Tibial nerve (tissue), 4 donors: ENCODE results near the gene KCNK4. TPM values are rescaled to one million over a fixed set of nuclear protein-coding genes. Genes with fewer than 3 reads are reported as not detected.
A peak's percentile ranks its signal among the peaks of the same experiment; 100 is the strongest.

Source experiments
- DNase-seq, 2 donors: peaks; one replicate each; pipeline ENCODE4 v3.0.0-alpha.2; 2019; ENCODE audit warnings: low spot score in 2 of 2
- H3K27ac ChIP-seq, 4 donors: fragments of 200-600 bp; sonication (generic) in 3 of 4; one replicate each; pipeline ENCODE4 v1.5.1; 2017 to 2019; ENCODE audit warnings: mild to moderate bottlenecking in 1 of 4
- H3K27me3 ChIP-seq, 2 donors: fragments of 200-600 bp; sonication (generic) in 1 of 2; one replicate each; pipeline versions ENCODE4 v1.5.1 to v1.6.0; 2017 to 2019
- H3K36me3 ChIP-seq, 3 donors: fragments of 200-600 bp; sonication (generic); one replicate each; pipeline ENCODE4 v1.5.1; 2018 to 2019
- H3K4me1 ChIP-seq, 4 donors: fragments of 200-600 bp; sonication (generic) in 3 of 4; one replicate each; pipeline ENCODE4 v1.5.1; 2017 to 2019
- H3K4me3 ChIP-seq, 4 donors: fragments of 200-600 bp; sonication (generic) in 3 of 4; one replicate each; pipeline ENCODE4 v1.5.1; 2017 to 2019; ENCODE audit warnings: mild to moderate bottlenecking in 1 of 4, moderate library complexity in 1 of 4
- H3K9me3 ChIP-seq, 4 donors: fragments of 200-600 bp; sonication (generic) in 3 of 4; one replicate each; pipeline ENCODE4 v1.5.1; 2017 to 2019
- EP300 ChIP-seq, 2 donors: sonication (generic); formaldehyde crosslinking; IDR thresholded peaks; one replicate each; pipeline ENCODE4 v1.6.1; 2017; ENCODE audit warnings: antibody characterized with exemption in 2 of 2, mild to moderate bottlenecking in 1 of 2
- POLR2A ChIP-seq, 2 donors: fragments of 450-650 bp; IDR thresholded peaks; one replicate each; pipeline ENCODE4 v1.6.1; 2017; ENCODE audit warnings: antibody characterized with exemption in 2 of 2, mild to moderate bottlenecking in 2 of 2, moderate library complexity in 2 of 2
- WGBS, 2 donors: methylation state at CpG; one replicate each; pipeline ENCODE4 v1.1.5; 2018; 5-methylcytosine and 5-hydroxymethylcytosine counted together
- total RNA-seq, 4 donors: library from RNA; depleted of rRNA; stranded (reverse); fragments of >200 nt; gene quantifications; one replicate each; pipeline ENCODE4 v1.1.0, GENCODE V29; 2016
- TF ChIP-seq, protein P1 (sequence below), 5 experiments: fragments of 200-600 bp in 3 of 5; fragments of 450-650 bp in 2 of 5; sonication (generic) in 3 of 5; IDR thresholded peaks; one replicate each; pipeline ENCODE4 v1.5.1; 2016 to 2019; ENCODE audit warnings: antibody characterized with exemption in 5 of 5, mild to moderate bottlenecking in 3 of 5, moderate library complexity in 2 of 5

Gene KCNK4
- total RNA-seq, 4 donors from 2014 or later = 1.2 TPM; not detected in 3

DNA sequence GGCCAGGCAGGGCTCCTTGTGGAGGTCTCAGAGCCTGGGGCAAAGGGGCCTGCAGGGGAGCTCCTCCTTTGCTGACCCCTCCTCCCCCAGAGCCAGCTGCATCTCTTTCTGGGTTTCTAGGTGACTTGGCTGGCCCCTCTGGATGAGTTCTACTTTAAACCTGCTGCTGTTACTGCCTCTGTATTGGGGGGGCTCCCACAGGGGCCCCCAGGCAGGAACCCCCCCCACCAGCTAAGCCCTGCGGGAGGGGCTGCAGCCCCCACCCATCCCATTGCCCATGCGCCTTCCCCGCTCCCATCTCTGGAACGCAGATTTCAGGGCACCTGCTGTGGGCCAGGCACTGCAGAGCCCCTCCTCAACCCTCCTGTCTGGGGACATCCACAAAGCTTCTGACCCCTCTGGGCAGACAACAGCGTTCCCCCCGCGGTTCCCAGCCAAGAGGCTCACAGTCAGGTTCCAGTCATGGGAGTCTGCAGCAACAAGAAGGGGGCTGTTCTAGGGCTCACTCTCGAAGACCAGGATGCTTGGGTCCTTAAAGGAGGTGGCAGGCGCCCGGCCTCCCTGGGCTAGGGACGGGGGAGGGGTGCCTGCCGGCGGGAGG is 40.6 kb upstream of the KCNK4 start:
- WGBS, 2 donors = 16 to 33% methylated on average over 9 of the region's 13 CpGs
- DNase-seq = no peak
- TF ChIP-seq EP300 (IDR thresholded peaks at IDR 0.05) (no peak), POLR2A (IDR thresholded peaks at IDR 0.05) (no peak)
- TF ChIP-seq, protein P1, sequence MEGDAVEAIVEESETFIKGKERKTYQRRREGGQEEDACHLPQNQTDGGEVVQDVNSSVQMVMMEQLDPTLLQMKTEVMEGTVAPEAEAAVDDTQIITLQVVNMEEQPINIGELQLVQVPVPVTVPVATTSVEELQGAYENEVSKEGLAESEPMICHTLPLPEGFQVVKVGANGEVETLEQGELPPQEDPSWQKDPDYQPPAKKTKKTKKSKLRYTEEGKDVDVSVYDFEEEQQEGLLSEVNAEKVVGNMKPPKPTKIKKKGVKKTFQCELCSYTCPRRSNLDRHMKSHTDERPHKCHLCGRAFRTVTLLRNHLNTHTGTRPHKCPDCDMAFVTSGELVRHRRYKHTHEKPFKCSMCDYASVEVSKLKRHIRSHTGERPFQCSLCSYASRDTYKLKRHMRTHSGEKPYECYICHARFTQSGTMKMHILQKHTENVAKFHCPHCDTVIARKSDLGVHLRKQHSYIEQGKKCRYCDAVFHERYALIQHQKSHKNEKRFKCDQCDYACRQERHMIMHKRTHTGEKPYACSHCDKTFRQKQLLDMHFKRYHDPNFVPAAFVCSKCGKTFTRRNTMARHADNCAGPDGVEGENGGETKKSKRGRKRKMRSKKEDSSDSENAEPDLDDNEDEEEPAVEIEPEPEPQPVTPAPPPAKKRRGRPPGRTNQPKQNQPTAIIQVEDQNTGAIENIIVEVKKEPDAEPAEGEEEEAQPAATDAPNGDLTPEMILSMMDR (IDR thresholded peaks at IDR 0.05) = no peak
- peak overlapping the region; percentile 45 to 96 (median 63) for H3K4me3 ChIP-seq
- peak overlapping the region in 3 of 4 donors; percentile 75 to 89 (median 77) for H3K27ac ChIP-seq
- H3K9me3 ChIP-seq = no peaks in the 10 kb centered on the region
- H3K4me1 ChIP-seq = peaks cover 0 to 72% (median 31%) of the 10 kb centered on the region in 4 donors
- H3K36me3 ChIP-seq = peaks cover 0 to 12% (median 0%) of the 10 kb centered on the region in 3 donors
- H3K27me3 ChIP-seq = no peaks in the 10 kb centered on the region

DNA sequence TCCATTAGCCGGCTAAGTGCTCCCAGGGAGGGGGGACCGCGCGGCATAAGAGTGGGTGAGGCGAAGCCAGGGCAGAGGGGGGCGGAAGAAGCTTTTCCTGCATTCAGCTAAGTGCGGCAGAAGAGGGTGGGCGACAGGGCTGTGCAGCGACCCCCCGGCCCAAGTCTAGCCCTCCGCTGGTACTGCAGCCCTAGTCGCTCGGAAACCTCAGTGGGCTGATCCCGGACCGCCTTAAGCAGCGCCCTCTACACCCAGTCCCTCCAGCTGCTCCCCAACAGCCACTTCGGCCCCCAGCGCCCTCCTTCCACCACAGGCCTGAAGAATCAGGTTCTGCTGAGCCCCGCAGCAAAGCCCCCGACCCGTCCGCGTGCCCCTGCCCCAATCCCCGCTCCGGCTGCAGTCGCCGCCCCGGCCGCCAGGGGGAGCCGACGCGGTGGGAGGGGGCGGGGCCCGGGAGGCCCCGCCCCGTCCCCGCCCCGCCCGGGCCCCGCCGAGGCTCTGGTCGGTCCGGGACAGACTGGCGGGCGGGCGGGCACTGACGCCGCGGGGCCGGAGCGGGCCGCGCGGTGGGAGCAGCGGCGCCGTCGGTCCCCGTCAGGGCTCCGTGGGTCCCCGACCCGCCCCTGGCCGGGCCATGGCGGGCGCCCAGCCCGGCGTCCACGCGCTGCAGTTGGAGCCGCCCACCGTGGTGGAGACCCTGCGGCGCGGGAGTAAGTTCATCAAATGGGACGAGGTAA is 39.9 kb upstream of the KCNK4 start, which contains the start of gene PLCB3:
PLCB3 (plus strand) TSS at position 515 of the 737 bp plus-strand sequence; CDS start at position 635, 120 bp downstream.
- DNase-seq = no peak
- H3K27me3 ChIP-seq = no peaks in the 10 kb centered on the region
- peaks cover 0 to 18% (median 0%) of the 10 kb centered on the region in 3 donors for H3K36me3 ChIP-seq
- peak within 1 kb of the TSS; percentile 57 to 96 (median 70) for H3K4me3 ChIP-seq
- H3K4me1 ChIP-seq = peaks cover 0 to 65% (median 26%) of the 10 kb centered on the region in 4 donors
- peak; percentile 76 to 85 for TF ChIP-seq POLR2A (IDR thresholded peaks at IDR 0.05)
- TF ChIP-seq, protein P1 (IDR thresholded peaks at IDR 0.05) = peak; percentile 88 to 100 (median 96)
- TF ChIP-seq EP300 (IDR thresholded peaks at IDR 0.05) = no peak
- WGBS, 2 donors = 1 to 2% methylated on average over 13 to 17 of the region's 75 CpGs
- no peaks in the 10 kb centered on the region for H3K9me3 ChIP-seq
- peak within 1 kb of the TSS; percentile 60 to 89 (median 76) for H3K27ac ChIP-seq

DNA sequence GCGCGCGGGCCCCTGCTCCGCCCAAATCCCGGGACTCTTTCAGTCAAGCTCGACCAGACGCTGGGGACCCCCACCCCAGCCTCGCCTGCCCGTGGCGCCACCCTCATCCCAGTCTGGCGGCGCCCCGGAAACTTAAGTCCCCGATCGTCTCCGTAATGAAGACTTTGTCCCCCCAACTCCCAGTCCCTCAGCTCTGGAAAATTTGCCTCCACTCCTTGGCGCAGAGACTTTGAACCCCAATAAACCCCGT is 39.4 kb upstream of the KCNK4 start:
- WGBS, 2 donors = 0% methylated on average over 18 of the region's 18 CpGs
- no peak for DNase-seq
- H3K27me3 ChIP-seq = no peaks in the 10 kb centered on the region
- H3K4me3 ChIP-seq = peak overlapping the region; percentile 57 to 96 (median 70)
- TF ChIP-seq EP300 (IDR thresholded peaks at IDR 0.05) (no peak), POLR2A (IDR thresholded peaks at IDR 0.05) (no peak)
- TF ChIP-seq, protein P1 (IDR thresholded peaks at IDR 0.05) = no peak
- H3K9me3 ChIP-seq = no peaks in the 10 kb centered on the region
- peaks cover 0 to 64% (median 26%) of the 10 kb centered on the region in 4 donors for H3K4me1 ChIP-seq
- peaks cover 0 to 23% (median 0%) of the 10 kb centered on the region in 3 donors for H3K36me3 ChIP-seq
- H3K27ac ChIP-seq = peak overlapping the region; percentile 60 to 89 (median 74)

DNA sequence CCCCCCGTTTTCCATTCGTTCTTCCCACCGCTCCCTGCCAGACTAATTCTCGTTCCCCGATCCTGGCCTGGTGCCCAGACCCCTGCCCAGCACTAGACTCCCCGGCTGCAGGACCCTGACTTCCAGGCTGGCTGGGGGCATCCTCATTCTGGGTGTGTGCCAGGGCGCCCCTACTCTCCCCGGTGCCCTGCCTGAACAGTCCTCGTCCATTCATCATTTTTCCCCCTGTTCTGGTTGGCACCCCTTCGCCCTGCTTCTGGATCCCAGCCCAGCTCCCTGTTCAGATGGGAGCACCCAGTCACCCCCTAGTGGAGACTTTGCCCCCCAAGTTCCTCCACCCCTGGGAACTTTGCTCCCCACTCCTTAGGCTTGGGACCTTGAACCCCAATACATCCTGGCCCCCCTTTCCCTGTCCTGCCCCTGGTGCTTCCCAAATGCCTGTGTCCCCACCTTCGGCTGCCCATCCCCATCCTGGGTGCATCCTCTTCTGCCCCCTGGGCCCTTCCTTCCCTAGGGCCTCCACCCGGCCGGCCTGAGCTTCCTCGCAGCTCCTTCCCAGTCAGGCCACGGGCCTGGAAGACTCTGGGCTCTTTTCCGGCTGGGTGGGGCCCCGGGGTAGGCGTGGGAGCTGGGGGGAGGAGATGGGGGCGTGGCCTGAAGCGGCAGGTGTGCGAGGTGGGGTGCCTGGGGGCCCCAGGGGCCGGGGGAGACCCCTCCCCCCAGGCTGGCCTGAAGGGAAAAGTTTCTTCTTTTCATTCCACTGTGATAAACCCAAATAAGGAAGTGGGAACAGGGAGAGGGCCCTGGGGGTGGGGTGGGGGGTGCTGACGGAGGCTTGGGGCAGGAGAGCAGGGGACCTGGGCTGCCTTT is 38.9 kb upstream of the KCNK4 start:
- WGBS, 2 donors = 3 to 9% methylated on average over 23 of the region's 23 CpGs
- no peaks in the 10 kb centered on the region for H3K27me3 ChIP-seq
- H3K4me1 ChIP-seq = peaks cover 0 to 61% (median 23%) of the 10 kb centered on the region in 4 donors
- H3K36me3 ChIP-seq = peaks cover 0 to 29% (median 0%) of the 10 kb centered on the region in 3 donors
- peak overlapping the region; percentile 57 to 96 (median 70) for H3K4me3 ChIP-seq
- H3K9me3 ChIP-seq = no peaks in the 10 kb centered on the region
- DNase-seq = no peak
- peak overlapping the region; percentile 60 to 89 (median 74) for H3K27ac ChIP-seq
- no peak for TF ChIP-seq EP300 (IDR thresholded peaks at IDR 0.05)
- TF ChIP-seq, protein P1 (IDR thresholded peaks at IDR 0.05) = peak; percentile 14 to 42 (median 23)
